ENCODE measurements around the gene SERINC5.

- TF ChIP-seq, protein P1, sequence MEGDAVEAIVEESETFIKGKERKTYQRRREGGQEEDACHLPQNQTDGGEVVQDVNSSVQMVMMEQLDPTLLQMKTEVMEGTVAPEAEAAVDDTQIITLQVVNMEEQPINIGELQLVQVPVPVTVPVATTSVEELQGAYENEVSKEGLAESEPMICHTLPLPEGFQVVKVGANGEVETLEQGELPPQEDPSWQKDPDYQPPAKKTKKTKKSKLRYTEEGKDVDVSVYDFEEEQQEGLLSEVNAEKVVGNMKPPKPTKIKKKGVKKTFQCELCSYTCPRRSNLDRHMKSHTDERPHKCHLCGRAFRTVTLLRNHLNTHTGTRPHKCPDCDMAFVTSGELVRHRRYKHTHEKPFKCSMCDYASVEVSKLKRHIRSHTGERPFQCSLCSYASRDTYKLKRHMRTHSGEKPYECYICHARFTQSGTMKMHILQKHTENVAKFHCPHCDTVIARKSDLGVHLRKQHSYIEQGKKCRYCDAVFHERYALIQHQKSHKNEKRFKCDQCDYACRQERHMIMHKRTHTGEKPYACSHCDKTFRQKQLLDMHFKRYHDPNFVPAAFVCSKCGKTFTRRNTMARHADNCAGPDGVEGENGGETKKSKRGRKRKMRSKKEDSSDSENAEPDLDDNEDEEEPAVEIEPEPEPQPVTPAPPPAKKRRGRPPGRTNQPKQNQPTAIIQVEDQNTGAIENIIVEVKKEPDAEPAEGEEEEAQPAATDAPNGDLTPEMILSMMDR (IDR thresholded peaks at IDR 0.05), result no peak
- TF ChIP-seq POLR2A (IDR thresholded peaks at IDR 0.05), result no peak
Measured at GRCh38 chr5:80078921-80079320, 176.9 kb downstream of the SERINC5 start.

Measured in testis (tissue), 2 donors.